Activated T-cell treated with anti-CD3 and anti-CD28 coated beads, Interleukin-2, amount 50 U/mL, for 72 hours (primary cell): ENCODE measurements around the gene HS3ST5. TPM values are rescaled to one million over a fixed set of nuclear protein-coding genes. Genes with fewer than 3 reads are reported as not detected.

ENCODE experiments used
- ATAC-seq, 2 donors: fragments of 150-1000 bp; cut with Tn5 transposase; replicated peaks in 1 of 2; 2 replicates each; pipeline ENCODE4 v1.10.0; 2021; ENCODE audit warnings: moderate library complexity in 2 of 2, mild to moderate bottlenecking in 1 of 2
- DNase-seq, 2 donors: peaks; one replicate each; pipeline ENCODE4 v3.0.0; 2021 to 2022; ENCODE audit warnings: mixed read lengths in 1 of 2
- H3K27ac Mint-ChIP-seq: one replicate; pipeline ENCODE4 v1.8.0; 2022; ENCODE audit warnings: mild to moderate bottlenecking, moderate library complexity, mixed read lengths
- H3K27me3 Mint-ChIP-seq: one replicate; pipeline ENCODE4 v1.8.0; 2022; ENCODE audit warnings: low read depth, mixed read lengths
- H3K36me3 Mint-ChIP-seq, 2 donors: one replicate each; pipeline ENCODE4 v1.8.0; 2022; ENCODE audit warnings: mixed read lengths in 2 of 2, mild to moderate bottlenecking in 1 of 2; ENCODE audit not compliant: insufficient read depth in 2 of 2
- H3K4me1 Mint-ChIP-seq: one replicate; pipeline ENCODE4 v1.8.0; 2022; ENCODE audit warnings: low read depth, mixed read lengths
- H3K4me3 Mint-ChIP-seq, 2 donors: one replicate each; pipeline ENCODE4 v1.8.0; 2022; ENCODE audit warnings: mild to moderate bottlenecking in 2 of 2, mixed read lengths in 2 of 2, moderate library complexity in 2 of 2
- H3K9me3 Mint-ChIP-seq, 2 donors: one replicate each; pipeline ENCODE4 v1.8.0; 2022; ENCODE audit warnings: mixed read lengths in 2 of 2
- total RNA-seq, 2 donors: library from RNA; stranded (reverse); gene quantifications; one replicate each; pipeline ENCODE4 v1.2.3, GENCODE V29; 2022

HS3ST5 gene
- total RNA-seq, 2 donors from 2014 or later: not detected

- Mint-ChIP-seq H3K4me1 (no peaks in the 10 kb centered on the region), H3K9me3 (peaks cover 0 to 7% of the 10 kb centered on the region in 2 donors), H3K36me3 (peaks cover 0 to 2% of the 10 kb centered on the region in 2 donors), H3K27me3 (peaks cover 22% of the 10 kb centered on the region), H3K4me3 (no peak overlapping the region), H3K27ac (no peak overlapping the region)
- DNase-seq (no peak), ATAC-seq (no peak)
Observed at GRCh38 chr6:114068771-114069170, 274.1 kb downstream of the HS3ST5 start.

GRCh38 chr6:114068116-114068515 is 274.7 kb downstream of the HS3ST5 start:
- Mint-ChIP-seq H3K36me3 (peaks cover 0 to 2% of the 10 kb centered on the region in 2 donors), H3K4me3 (no peak overlapping the region), H3K9me3 (peaks cover 0 to 7% of the 10 kb centered on the region in 2 donors), H3K27me3 (peaks cover 22% of the 10 kb centered on the region), H3K27ac (no peak overlapping the region), H3K4me1 (no peaks in the 10 kb centered on the region)
- ATAC-seq: no peak
- no peak for DNase-seq

DNA sequence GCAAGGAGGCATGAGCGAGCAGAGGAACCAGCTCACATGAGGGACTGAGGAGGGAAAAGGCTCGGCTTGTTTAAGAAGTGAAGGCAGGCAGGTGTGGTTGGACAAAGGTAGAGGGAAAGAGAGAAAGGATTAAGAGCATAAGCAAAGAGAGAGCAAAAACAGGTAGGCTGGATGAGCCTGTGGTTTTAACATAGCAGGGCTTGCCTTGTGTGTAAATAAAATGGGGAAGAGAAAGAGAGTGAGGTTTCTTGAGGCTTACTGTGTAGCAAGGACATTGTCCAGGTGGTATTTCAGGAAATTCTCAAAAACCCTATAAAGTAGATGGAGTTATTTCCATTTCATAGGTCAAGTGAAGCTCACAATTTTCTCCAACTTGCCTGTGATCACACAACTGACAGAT is 278.0 kb downstream of the HS3ST5 start:
- Mint-ChIP-seq H3K4me1 (no peaks in the 10 kb centered on the region), H3K27me3 (peaks cover 10% of the 10 kb centered on the region), H3K4me3 (no peak overlapping the region), H3K9me3 (no peaks in the 10 kb centered on the region), H3K27ac (no peak overlapping the region), H3K36me3 (no peaks in the 10 kb centered on the region)
- DNase-seq: no peak
- no peak for ATAC-seq

GRCh38 chr6:114063956-114064355 is 278.9 kb downstream of the HS3ST5 start:
- Mint-ChIP-seq H3K4me1 (no peaks in the 10 kb centered on the region), H3K4me3 (no peak overlapping the region), H3K9me3 (no peaks in the 10 kb centered on the region), H3K27me3 (peaks cover 10% of the 10 kb centered on the region), H3K27ac (no peak overlapping the region), H3K36me3 (no peaks in the 10 kb centered on the region)
- DNase-seq: no peak
- ATAC-seq: no peak

- DNase-seq: no peak
- peaks cover 10% of the 10 kb centered on the region for H3K27me3 Mint-ChIP-seq
- no peaks in the 10 kb centered on the region for H3K36me3 Mint-ChIP-seq
- H3K9me3 Mint-ChIP-seq: no peaks in the 10 kb centered on the region
- H3K4me3 Mint-ChIP-seq: no peak overlapping the region
- ATAC-seq: no peak
- no peaks in the 10 kb centered on the region for H3K4me1 Mint-ChIP-seq
- H3K27ac Mint-ChIP-seq: no peak overlapping the region
Observed at GRCh38 chr6:114062199-114062598, 280.6 kb downstream of the HS3ST5 start.

DNA sequence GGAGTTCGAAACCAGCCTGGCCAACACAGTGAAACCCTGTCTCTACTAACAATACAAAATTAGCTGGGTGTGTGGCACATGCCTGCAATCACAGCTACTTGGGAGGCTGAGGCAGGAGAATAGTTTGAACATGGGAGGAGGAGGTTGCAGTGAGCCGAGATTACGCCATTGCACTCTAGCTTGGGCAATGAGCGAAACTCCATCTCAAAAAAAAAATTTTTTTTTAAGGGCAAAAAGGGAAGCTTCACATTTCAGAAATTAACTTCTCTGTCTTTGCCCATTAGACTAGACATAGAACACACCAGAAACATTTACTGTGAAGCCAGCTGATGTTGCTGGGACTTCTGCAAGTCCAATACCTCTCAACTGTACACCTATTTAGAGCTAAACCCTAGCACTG is 281.1 kb downstream of the HS3ST5 start:
- Mint-ChIP-seq H3K27me3 (peaks cover 10% of the 10 kb centered on the region), H3K4me3 (no peak overlapping the region), H3K9me3 (no peaks in the 10 kb centered on the region), H3K27ac (no peak overlapping the region), H3K36me3 (no peaks in the 10 kb centered on the region), H3K4me1 (no peaks in the 10 kb centered on the region)
- ATAC-seq (no peak), DNase-seq (no peak)

- Mint-ChIP-seq H3K36me3 (no peaks in the 10 kb centered on the region), H3K27me3 (peaks cover 10% of the 10 kb centered on the region), H3K4me1 (no peaks in the 10 kb centered on the region), H3K9me3 (no peaks in the 10 kb centered on the region), H3K4me3 (no peak overlapping the region), H3K27ac (no peak overlapping the region)
- ATAC-seq (no peak), DNase-seq (no peak)
Observed at GRCh38 chr6:114061116-114061515, 281.7 kb downstream of the HS3ST5 start.

GRCh38 chr6:114058435-114058834 is 284.4 kb downstream of the HS3ST5 start:
- DNase-seq (no peak), ATAC-seq (no peak)
- Mint-ChIP-seq H3K27ac (no peak overlapping the region), H3K27me3 (no peaks in the 10 kb centered on the region), H3K9me3 (no peaks in the 10 kb centered on the region), H3K36me3 (no peaks in the 10 kb centered on the region), H3K4me1 (no peaks in the 10 kb centered on the region), H3K4me3 (no peak overlapping the region)

DNA sequence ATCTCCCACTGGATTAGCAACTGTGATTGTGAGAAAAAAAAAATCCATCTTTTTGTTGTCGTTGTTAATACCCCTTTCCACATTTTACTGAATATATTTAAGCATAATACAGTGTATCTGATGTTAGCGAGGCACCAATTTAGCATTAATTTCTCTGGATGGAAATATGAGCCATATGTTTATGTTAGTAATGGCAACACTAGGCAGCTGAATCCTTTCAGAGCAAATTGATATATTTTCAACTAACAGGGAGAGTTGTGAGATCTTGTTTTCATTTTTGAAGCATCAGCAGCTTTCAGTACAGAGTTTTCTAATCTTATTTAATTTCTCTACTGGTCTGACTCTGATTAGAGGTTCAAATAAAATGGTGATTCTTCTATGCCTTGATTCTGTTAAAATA is 287.1 kb downstream of the HS3ST5 start:
- no peak overlapping the region for H3K4me3 Mint-ChIP-seq
- no peaks in the 10 kb centered on the region for H3K9me3 Mint-ChIP-seq
- H3K4me1 Mint-ChIP-seq: no peaks in the 10 kb centered on the region
- ATAC-seq (no peak), DNase-seq (no peak)
- H3K36me3 Mint-ChIP-seq: no peaks in the 10 kb centered on the region
- H3K27me3 Mint-ChIP-seq: no peaks in the 10 kb centered on the region
- H3K27ac Mint-ChIP-seq: no peak overlapping the region

DNA sequence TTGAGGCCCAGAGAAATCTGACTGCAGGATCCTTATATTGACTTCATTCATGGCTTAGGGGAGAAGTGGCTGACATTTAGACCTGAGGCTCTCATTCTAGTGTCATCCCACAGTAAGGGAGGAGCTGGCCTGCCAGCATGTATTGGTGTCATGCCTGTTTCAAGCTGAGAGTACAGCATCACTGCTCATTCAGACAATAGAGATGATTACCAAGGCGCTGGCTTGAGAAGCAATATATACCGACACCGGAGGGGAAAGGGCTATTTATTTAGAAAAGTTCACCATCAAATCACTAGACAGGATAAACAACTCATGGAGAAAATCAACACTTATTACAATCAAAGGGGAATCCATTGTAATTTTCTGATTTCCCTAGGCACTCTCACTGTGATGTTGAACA is 287.5 kb downstream of the HS3ST5 start:
- no peak overlapping the region for H3K27ac Mint-ChIP-seq
- no peaks in the 10 kb centered on the region for H3K9me3 Mint-ChIP-seq
- H3K36me3 Mint-ChIP-seq: no peaks in the 10 kb centered on the region
- no peak overlapping the region for H3K4me3 Mint-ChIP-seq
- ATAC-seq (no peak), DNase-seq (no peak)
- H3K27me3 Mint-ChIP-seq: no peaks in the 10 kb centered on the region
- H3K4me1 Mint-ChIP-seq: no peaks in the 10 kb centered on the region

GRCh38 chr6:114053791-114054190 is 289.0 kb downstream of the HS3ST5 start:
- H3K27ac Mint-ChIP-seq: no peak overlapping the region
- ATAC-seq (no peak), DNase-seq (no peak)
- H3K4me3 Mint-ChIP-seq: no peak overlapping the region
- H3K36me3 Mint-ChIP-seq: no peaks in the 10 kb centered on the region
- H3K4me1 Mint-ChIP-seq: no peaks in the 10 kb centered on the region
- no peaks in the 10 kb centered on the region for H3K27me3 Mint-ChIP-seq
- no peaks in the 10 kb centered on the region for H3K9me3 Mint-ChIP-seq

- ATAC-seq (no peak), DNase-seq (no peak)
- Mint-ChIP-seq H3K4me3 (no peak overlapping the region), H3K27ac (no peak overlapping the region), H3K36me3 (no peaks in the 10 kb centered on the region), H3K27me3 (no peaks in the 10 kb centered on the region), H3K9me3 (peaks cover 0 to 2% of the 10 kb centered on the region in 2 donors), H3K4me1 (no peaks in the 10 kb centered on the region)
Observed at GRCh38 chr6:114052141-114052540, 290.7 kb downstream of the HS3ST5 start.

GRCh38 chr6:114051031-114051430 is 291.8 kb downstream of the HS3ST5 start:
- ATAC-seq (no peak), DNase-seq (no peak)
- no peak overlapping the region for H3K4me3 Mint-ChIP-seq
- H3K36me3 Mint-ChIP-seq: no peaks in the 10 kb centered on the region
- H3K27ac Mint-ChIP-seq: no peak overlapping the region
- H3K27me3 Mint-ChIP-seq: no peaks in the 10 kb centered on the region
- H3K4me1 Mint-ChIP-seq: no peaks in the 10 kb centered on the region
- H3K9me3 Mint-ChIP-seq: peaks cover 0 to 2% of the 10 kb centered on the region in 2 donors

DNA sequence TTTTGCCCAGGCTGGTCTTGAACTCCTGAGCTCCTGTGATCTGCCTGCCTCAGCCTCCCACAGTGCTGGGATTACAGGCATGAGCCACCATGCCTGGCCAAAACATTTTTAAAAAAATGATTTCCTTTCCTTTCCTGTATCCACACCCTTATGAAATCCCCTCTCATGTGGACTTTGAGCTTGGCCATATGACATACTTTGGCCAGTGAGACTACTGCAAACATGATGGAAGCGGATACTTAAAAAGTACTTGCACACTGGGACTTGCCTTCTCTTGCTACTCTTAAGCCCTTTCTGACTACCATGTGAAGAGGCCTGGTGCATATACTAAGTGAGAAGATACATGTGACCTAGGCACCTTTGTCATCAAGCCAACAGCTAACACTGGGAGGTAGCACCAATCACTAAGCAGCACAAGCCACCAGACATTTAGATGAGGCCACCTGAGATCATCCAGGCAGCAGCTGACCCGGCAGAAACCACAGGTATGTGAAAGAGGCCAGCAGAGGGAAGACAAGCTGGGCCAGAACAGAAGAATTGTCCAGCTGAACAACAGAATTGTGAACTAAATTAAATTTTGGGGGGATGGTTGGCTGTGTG is 293.4 kb downstream of the HS3ST5 start:
- H3K27me3 Mint-ChIP-seq: no peaks in the 10 kb centered on the region
- peaks cover 0 to 2% of the 10 kb centered on the region in 2 donors for H3K9me3 Mint-ChIP-seq
- ATAC-seq (no peak), DNase-seq (no peak)
- no peak overlapping the region for H3K27ac Mint-ChIP-seq
- H3K4me3 Mint-ChIP-seq: no peak overlapping the region
- H3K36me3 Mint-ChIP-seq: no peaks in the 10 kb centered on the region
- no peaks in the 10 kb centered on the region for H3K4me1 Mint-ChIP-seq
